Measurements from ENCODE around the gene GPC3. TPM values are rescaled to one million over a fixed set of nuclear protein-coding genes. Genes with fewer than 3 reads are reported as not detected.

GPC3 gene
- total RNA-seq, 2 experiments from 2014 or later: 0.25 to 0.59 TPM

GRCh38 chrX:133607419-133608348, 377.7 kb downstream of the GPC3 start:
- no peak overlapping the region for H3K27ac ChIP-seq (ENCODE audit: low read depth in 1 of 2, low read length in 2 of 2)
- intact Hi-C loops (cut with DNase I, micrococcal nuclease): no loop called here
- CTCF ChIA-PET: no interaction called here
- H3K4me3 ChIP-seq (ENCODE audit: low read length): no peak overlapping the region
- Mint-ChIP-seq H3K36me3 (ENCODE audit: low read depth) (no peaks in the 10 kb centered on the region), H3K9me3 (no peaks in the 10 kb centered on the region), H3K27me3 (no peaks in the 10 kb centered on the region), H3K4me3 (no peak overlapping the region), H3K4me1 (ENCODE audit: low read depth) (no peaks in the 10 kb centered on the region), H3K27ac (no peak overlapping the region)
- ATAC-seq (ENCODE audit: poor library complexity): no peak
- no peak for DNase-seq
- H3K27me3 ChIP-seq (ENCODE audit: control insufficient read depth in 1 of 2, insufficient read depth in 2 of 2, low read length in 2 of 2): no peaks in the 10 kb centered on the region
- no peaks in the 10 kb centered on the region for H3K9me3 ChIP-seq (ENCODE audit: control insufficient read depth in 1 of 2, insufficient read depth in 1 of 2, low read length in 2 of 2)
- TF ChIP-seq CTCF (IDR thresholded peaks at IDR 0.05): no peak
- no peaks in the 10 kb centered on the region for H3K4me1 ChIP-seq (ENCODE audit: insufficient read depth, low read length)
- no peaks in the 10 kb centered on the region for H3K36me3 ChIP-seq (ENCODE audit: insufficient read depth, low read length)
- POLR2A ChIA-PET: interaction anchor here (0.6 kb wide), 1 partner anchor 10 kb away, joined by 3 read pairs; no protein-coding TSS in a partner anchor

GRCh38 chrX:133606990-133607389, 378.4 kb downstream of the GPC3 start:
- CTCF ChIA-PET: no interaction called here
- Mint-ChIP-seq H3K27me3 (no peaks in the 10 kb centered on the region), H3K36me3 (ENCODE audit: low read depth) (no peaks in the 10 kb centered on the region), H3K4me3 (no peak overlapping the region), H3K27ac (no peak overlapping the region), H3K9me3 (no peaks in the 10 kb centered on the region), H3K4me1 (ENCODE audit: low read depth) (no peaks in the 10 kb centered on the region)
- Histone ChIP-seq H3K36me3 (ENCODE audit: insufficient read depth, low read length) (no peaks in the 10 kb centered on the region), H3K27ac (ENCODE audit: low read depth in 1 of 2, low read length in 2 of 2) (no peak overlapping the region), H3K4me1 (ENCODE audit: insufficient read depth, low read length) (no peaks in the 10 kb centered on the region), H3K27me3 (ENCODE audit: control insufficient read depth in 1 of 2, insufficient read depth in 2 of 2, low read length in 2 of 2) (no peaks in the 10 kb centered on the region), H3K4me3 (ENCODE audit: low read length) (no peak overlapping the region), H3K9me3 (ENCODE audit: control insufficient read depth in 1 of 2, insufficient read depth in 1 of 2, low read length in 2 of 2) (no peaks in the 10 kb centered on the region)
- POLR2A ChIA-PET: no interaction called here
- intact Hi-C loops (cut with DNase I, micrococcal nuclease): no loop called here
- DNase-seq (no peak), ATAC-seq (ENCODE audit: poor library complexity) (no peak)
- TF ChIP-seq CTCF (IDR thresholded peaks at IDR 0.05): no peak

GRCh38 chrX:133604801-133605200, 380.6 kb downstream of the GPC3 start:
- H3K36me3 Mint-ChIP-seq (ENCODE audit: low read depth): no peaks in the 10 kb centered on the region
- no peak for TF ChIP-seq CTCF (IDR thresholded peaks at IDR 0.05)
- Histone ChIP-seq H3K36me3 (ENCODE audit: insufficient read depth, low read length) (no peaks in the 10 kb centered on the region), H3K27me3 (ENCODE audit: control insufficient read depth in 1 of 2, insufficient read depth in 2 of 2, low read length in 2 of 2) (no peaks in the 10 kb centered on the region), H3K4me3 (ENCODE audit: low read length) (no peak overlapping the region), H3K27ac (ENCODE audit: low read depth in 1 of 2, low read length in 2 of 2) (no peak overlapping the region), H3K9me3 (ENCODE audit: control insufficient read depth in 1 of 2, insufficient read depth in 1 of 2, low read length in 2 of 2) (no peaks in the 10 kb centered on the region), H3K4me1 (ENCODE audit: insufficient read depth, low read length) (no peaks in the 10 kb centered on the region)
- no peak for DNase-seq
- H3K27ac Mint-ChIP-seq: no peak overlapping the region
- CTCF ChIA-PET: no interaction called here
- no peaks in the 10 kb centered on the region for H3K4me1 Mint-ChIP-seq (ENCODE audit: low read depth)
- H3K27me3 Mint-ChIP-seq: no peaks in the 10 kb centered on the region
- intact Hi-C loops (cut with DNase I, micrococcal nuclease): no loop called here
- no peaks in the 10 kb centered on the region for H3K9me3 Mint-ChIP-seq
- POLR2A ChIA-PET: no interaction called here
- H3K4me3 Mint-ChIP-seq: no peak overlapping the region
- ATAC-seq (ENCODE audit: poor library complexity): no peak

Measured in CD4-positive, alpha-beta T cell (primary cell).